ENCODE measurements around the gene GCSAM. TPM values are rescaled to one million over a fixed set of nuclear protein-coding genes. Genes with fewer than 3 reads are reported as not detected.

GCSAM gene
- total RNA-seq, 1 experiment from 2014 or later, result not detected

DNA sequence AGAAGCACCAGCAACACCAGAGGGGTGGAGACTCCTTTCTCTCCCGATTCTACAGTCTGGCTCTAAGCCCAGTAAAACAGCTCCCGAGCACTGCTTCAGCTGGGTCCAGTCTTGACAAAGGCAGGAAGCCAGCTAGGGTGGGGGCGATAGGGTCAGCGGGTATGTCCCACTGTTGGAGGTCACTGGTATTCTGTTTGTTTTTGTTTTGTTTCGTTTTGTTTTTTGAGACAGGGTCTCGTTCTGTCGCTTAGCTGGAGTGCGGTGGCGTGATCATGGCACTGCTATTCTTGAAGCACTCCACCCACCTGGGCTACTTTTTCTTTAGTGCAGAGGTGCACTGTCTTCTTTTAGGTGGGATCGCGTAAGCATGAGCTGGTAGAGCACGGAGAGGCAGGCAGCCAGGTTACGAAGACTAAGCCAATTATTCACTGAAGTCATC lies 16.3 kb downstream of the GCSAM start:
- Histone ChIP-seq H3K27me3 (replicated peaks; ENCODE audit: insufficient read depth, low read depth, low read length, poor library complexity) (no peaks in the 10 kb centered on the region), H3K4me3 (ENCODE audit: low read depth, low read length, poor library complexity, severe bottlenecking) (no peak overlapping the region), H3K4me1 (ENCODE audit: insufficient read depth, low read length, poor library complexity, severe bottlenecking) (no peaks in the 10 kb centered on the region), H3K9me3 (ENCODE audit: low read depth, low read length, poor library complexity, severe bottlenecking) (no peaks in the 10 kb centered on the region), H3K27ac (ENCODE audit: low read depth, low read length, poor library complexity, severe bottlenecking) (no peak overlapping the region), H3K36me3 (ENCODE audit: insufficient read depth, low read length, poor library complexity, severe bottlenecking) (no peaks in the 10 kb centered on the region)
- no TSS peak for BruUV-seq (replicated peaks)
- DNase-seq (ENCODE audit: low spot score), result no peak
- ChIA-PET POLR2A (ENCODE audit: low non-redundant PET) (no interaction called here), CTCF (interaction anchor here (0.6 kb wide), 1 partner anchor 170 kb away, joined by 3 read pairs; no protein-coding TSS in a partner anchor)
- intact Hi-C loops (cut with micrococcal nuclease; ENCODE audit: unreplicated experiment), result no loop called here
- TF ChIP-seq CTCF (conservative IDR thresholded peaks at IDR 0.05; ENCODE audit: low read depth, low read length) (no peak), EZH2 (IDR thresholded peaks at IDR 0.05; ENCODE audit: borderline replicate concordance, low read depth, low read length, poor library complexity, severe bottlenecking) (no peak)

DNA sequence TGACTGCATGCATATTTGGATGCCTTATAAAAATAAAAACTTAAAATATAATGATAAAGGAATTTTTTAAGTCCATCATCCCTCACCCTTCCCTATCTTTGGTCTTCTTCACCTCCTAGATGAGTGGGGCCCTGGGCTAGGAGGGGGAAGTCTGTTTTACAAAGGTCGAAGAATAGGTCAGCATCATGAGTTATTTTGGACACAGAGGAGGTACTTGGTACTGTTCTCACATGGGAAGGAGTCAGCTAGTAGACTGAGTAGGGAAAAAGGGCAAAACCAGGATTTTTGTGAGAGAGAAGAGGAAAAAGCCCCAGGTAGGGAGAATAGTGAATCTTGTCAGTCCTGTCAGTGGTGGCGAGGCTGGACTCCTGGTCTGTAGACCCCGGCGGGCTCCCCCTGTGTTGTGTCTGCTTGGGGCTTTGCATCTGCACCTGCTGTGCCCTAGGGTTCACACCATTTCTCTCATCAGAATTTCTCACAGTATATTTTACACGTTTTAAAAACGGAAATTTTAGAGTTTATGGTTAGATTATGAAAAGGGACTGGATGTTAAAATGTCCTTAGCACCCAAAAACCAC lies 17.2 kb downstream of the GCSAM start:
- no peak overlapping the region for H3K27ac ChIP-seq (ENCODE audit: low read depth, low read length, poor library complexity, severe bottlenecking)
- no peak for DNase-seq (ENCODE audit: low spot score)
- TF ChIP-seq CTCF (conservative IDR thresholded peaks at IDR 0.05; ENCODE audit: low read depth, low read length) (no peak), EZH2 (IDR thresholded peaks at IDR 0.05; ENCODE audit: borderline replicate concordance, low read depth, low read length, poor library complexity, severe bottlenecking) (no peak)
- no peaks in the 10 kb centered on the region for H3K4me1 ChIP-seq (ENCODE audit: insufficient read depth, low read length, poor library complexity, severe bottlenecking)
- ChIA-PET POLR2A (ENCODE audit: low non-redundant PET) (no interaction called here), CTCF (no interaction called here)
- no peaks in the 10 kb centered on the region for H3K27me3 ChIP-seq (replicated peaks; ENCODE audit: insufficient read depth, low read depth, low read length, poor library complexity)
- no peaks in the 10 kb centered on the region for H3K36me3 ChIP-seq (ENCODE audit: insufficient read depth, low read length, poor library complexity, severe bottlenecking)
- intact Hi-C loops (cut with micrococcal nuclease; ENCODE audit: unreplicated experiment), result no loop called here
- no TSS peak for BruUV-seq (replicated peaks)
- H3K9me3 ChIP-seq (ENCODE audit: low read depth, low read length, poor library complexity, severe bottlenecking), result no peaks in the 10 kb centered on the region
- H3K4me3 ChIP-seq (ENCODE audit: low read depth, low read length, poor library complexity, severe bottlenecking), result no peak overlapping the region

DNA sequence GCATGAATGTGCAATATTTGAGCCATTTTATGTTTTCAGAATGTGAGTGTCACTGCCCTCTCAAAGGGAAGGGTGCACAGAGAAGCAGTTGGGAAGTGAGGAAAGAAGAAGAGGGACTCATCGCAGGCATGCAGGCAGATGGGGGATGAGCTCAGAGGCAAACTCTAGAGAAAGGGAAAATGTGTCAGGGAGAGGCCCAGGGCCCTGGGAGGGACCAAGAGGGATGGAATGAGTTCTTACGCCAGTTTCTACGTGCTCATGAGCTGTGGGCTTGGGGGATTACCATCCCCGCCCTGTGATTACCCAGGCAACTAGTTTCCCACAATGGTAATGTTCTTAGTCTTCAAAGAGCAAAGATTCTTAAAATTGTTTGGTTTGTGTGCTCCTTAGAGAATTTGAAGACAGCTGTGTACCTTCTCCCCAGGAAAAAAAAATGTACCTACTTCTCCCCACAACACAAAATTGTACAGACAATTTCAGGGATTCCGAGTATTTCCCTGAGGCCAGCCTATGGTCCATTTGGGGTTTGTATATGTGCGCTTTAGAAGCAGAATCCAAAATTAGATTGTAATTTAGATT lies 17.8 kb downstream of the GCSAM start:
- H3K9me3 ChIP-seq (ENCODE audit: low read depth, low read length, poor library complexity, severe bottlenecking), result no peaks in the 10 kb centered on the region
- no TSS peak for BruUV-seq (replicated peaks)
- no peak overlapping the region for H3K27ac ChIP-seq (ENCODE audit: low read depth, low read length, poor library complexity, severe bottlenecking)
- intact Hi-C loops (cut with micrococcal nuclease; ENCODE audit: unreplicated experiment), result no loop called here
- no peaks in the 10 kb centered on the region for H3K36me3 ChIP-seq (ENCODE audit: insufficient read depth, low read length, poor library complexity, severe bottlenecking)
- H3K4me1 ChIP-seq (ENCODE audit: insufficient read depth, low read length, poor library complexity, severe bottlenecking), result no peaks in the 10 kb centered on the region
- no peak overlapping the region for H3K4me3 ChIP-seq (ENCODE audit: low read depth, low read length, poor library complexity, severe bottlenecking)
- DNase-seq (ENCODE audit: low spot score), result no peak
- ChIA-PET CTCF (no interaction called here), POLR2A (ENCODE audit: low non-redundant PET) (no interaction called here)
- TF ChIP-seq EZH2 (IDR thresholded peaks at IDR 0.05; ENCODE audit: borderline replicate concordance, low read depth, low read length, poor library complexity, severe bottlenecking) (no peak), CTCF (conservative IDR thresholded peaks at IDR 0.05; ENCODE audit: low read depth, low read length) (no peak)
- H3K27me3 ChIP-seq (replicated peaks; ENCODE audit: insufficient read depth, low read depth, low read length, poor library complexity), result no peaks in the 10 kb centered on the region
